Keratinocyte (primary cell): ENCODE measurements around the gene SLC4A9. TPM values are rescaled to one million over a fixed set of nuclear protein-coding genes. Genes with fewer than 3 reads are reported as not detected.

Experiments
- DNase-seq: peaks from one replicate; pipeline ENCODE4 v3.0.0-alpha.2; 2011; ENCODE audit warnings: low read depth, missing footprints, low spot score
- FAIRE-seq: peaks from 2 replicates; lab custom pipeline; 2011; peaks lifted over from hg19 to GRCh38; lab: Jason Lieb, UNC
- H2AFZ ChIP-seq: 2 replicates; pipeline ENCODE4 v1.6.0; 2012; ENCODE audit warnings: low read length, control low read depth, inconsistent platforms; ENCODE audit not compliant: control insufficient read depth
- H3K27ac ChIP-seq: 2 replicates; pipeline ENCODE4 v1.5.1; 2011; ENCODE audit warnings: low read length; ENCODE audit not compliant: control insufficient read depth, insufficient read depth
- H3K27me3 ChIP-seq: 3 replicates; pipeline ENCODE4 v1.6.0; 2011; ENCODE audit warnings: low read length; ENCODE audit not compliant: control insufficient read depth, insufficient read depth; ENCODE audit errors: extremely low read depth
- H3K36me3 ChIP-seq, 2 experiments: 2 replicates in 1 of 2; 3 replicates in 1 of 2; pipeline ENCODE4 v1.5.1; 2011; ENCODE audit warnings: low read length in 2 of 2, mild to moderate bottlenecking in 1 of 2; ENCODE audit not compliant: control insufficient read depth in 2 of 2, insufficient read depth in 2 of 2; ENCODE audit errors: extremely low read depth in 1 of 2
- H3K4me1 ChIP-seq: 3 replicates; pipeline ENCODE4 v1.5.1; 2011; ENCODE audit warnings: low read length; ENCODE audit not compliant: control insufficient read depth, insufficient read depth; ENCODE audit errors: extremely low read depth
- H3K4me2 ChIP-seq: 3 replicates; pipeline ENCODE4 v1.6.0; 2011; ENCODE audit warnings: low read depth, low read length; ENCODE audit not compliant: control insufficient read depth, insufficient read depth; ENCODE audit errors: extremely low read depth
- H3K4me3 ChIP-seq, 3 experiments: fragments of 200-600 bp in 1 of 3; sonication (generic) in 1 of 3; 2 replicates in 2 of 3; 3 replicates in 1 of 3; pipeline ENCODE4 v1.5.1; 2011 to 2016; ENCODE audit warnings: low read length in 3 of 3, mild to moderate bottlenecking in 3 of 3, control low read depth in 2 of 3, inconsistent platforms in 1 of 3, low read depth in 1 of 3, mixed read lengths in 1 of 3, mixed run types in 1 of 3, moderate library complexity in 1 of 3; ENCODE audit not compliant: control insufficient read depth in 2 of 3, insufficient read depth in 2 of 3; ENCODE audit errors: extremely low read depth in 1 of 3
- H3K79me2 ChIP-seq: 2 replicates; pipeline ENCODE4 v1.6.0; 2012; ENCODE audit warnings: low read length; ENCODE audit not compliant: control insufficient read depth, insufficient read depth
- H3K9ac ChIP-seq: 3 replicates; pipeline ENCODE4 v1.6.0; 2011; ENCODE audit warnings: low read length; ENCODE audit not compliant: control insufficient read depth, insufficient read depth; ENCODE audit errors: extremely low read depth
- H3K9me1 ChIP-seq: 3 replicates; pipeline ENCODE4 v1.6.0; 2011; ENCODE audit warnings: low read length; ENCODE audit not compliant: control insufficient read depth, insufficient read depth; ENCODE audit errors: extremely low read depth
- H3K9me3 ChIP-seq: 2 replicates; pipeline ENCODE4 v1.5.1; 2012; ENCODE audit warnings: low read depth, low read length; ENCODE audit not compliant: control insufficient read depth
- H4K20me1 ChIP-seq: 3 replicates; pipeline ENCODE4 v1.6.0; 2011; ENCODE audit warnings: low read length; ENCODE audit not compliant: control insufficient read depth, insufficient read depth; ENCODE audit errors: extremely low read depth
- CTCF ChIP-seq, 3 experiments: IDR thresholded peaks in 1 of 3; conservative IDR thresholded peaks in 1 of 3; optimal IDR thresholded peaks in 1 of 3; 2 replicates in 2 of 3; 3 replicates in 1 of 3; pipeline versions ENCODE3 to v1.5.1; 2011; ENCODE audit warnings: low read length in 3 of 3, mild to moderate bottlenecking in 3 of 3, moderate library complexity in 2 of 3, control low read depth in 1 of 3, inconsistent platforms in 1 of 3; ENCODE audit not compliant: insufficient read depth in 2 of 3; ENCODE audit errors: extremely low read depth in 1 of 3
- EZH2 ChIP-seq: IDR thresholded peaks from one replicate; pipeline ENCODE4 v1.6.1; 2012; ENCODE audit warnings: inconsistent platforms, mild to moderate bottlenecking, low read length, moderate library complexity
- dilution Hi-C: fragments of 300-500 bp; cut with MboI; formaldehyde crosslinking; loops from one replicate; pipeline ENCODE4 v1.7.0; 2020; ENCODE audit warnings: low sequenced_read_pairs; ENCODE audit not compliant: extremely low pct_ligation_motif_present
- polyA plus RNA-seq, 5 experiments: library from polyadenylated mRNA; depleted of rRNA in 3 of 5; stranded (reverse) in 3 of 5; stranded (forward) in 1 of 5; unstranded in 1 of 5; fragments of >200 nt; gene quantifications; 1 replicate in 1 of 5; 2 replicates in 3 of 5; 3 replicates in 1 of 5; pipeline versions ENCODE4 v1.2.1 to v1.2.3, GENCODE V29; 2011 to 2012; ENCODE audit warnings: missing spikeins in 2 of 5, low read depth in 1 of 5, low replicate concordance in 1 of 5

Gene SLC4A9
- polyA plus RNA-seq, 1 donor (not counting 4 experiments of a cell fraction or from before 2014, with no cell fraction given) = 0.07 TPM

- Histone ChIP-seq H3K27ac (no peak overlapping the region), H3K79me2 (no peaks in the 10 kb centered on the region), H3K4me3 (no peak overlapping the region), H3K9ac (no peak overlapping the region), H3K27me3 (no peaks in the 10 kb centered on the region), H4K20me1 (no peaks in the 10 kb centered on the region), H3K36me3 (peaks cover 28 to 38% of the 10 kb centered on the region in 2 experiments), H3K4me2 (no peak overlapping the region), H3K9me3 (no peaks in the 10 kb centered on the region), H2AFZ (no peak overlapping the region), H3K9me1 (peaks cover 2% of the 10 kb centered on the region), H3K4me1 (no peaks in the 10 kb centered on the region)
- dilution Hi-C loops = no loop called here
- no peak for TF ChIP-seq CTCF (optimal IDR thresholded peaks at IDR 0.05 in 1 of 3, IDR thresholded peaks at IDR 0.05 in 1 of 3, conservative IDR thresholded peaks at IDR 0.05 in 1 of 3; ENCODE audit: extremely low read depth in 1 of 3, insufficient read depth in 2 of 3, low read length in 3 of 3)
- TF ChIP-seq EZH2 = no peak
- FAIRE-seq (no peak), DNase-seq (no peak)
These were observed 28.4 kb upstream of the SLC4A9 start for GRCh38 chr5:140331638-140332037.

GRCh38 chr5:140336388-140336787 lies 23.6 kb upstream of the SLC4A9 start:
- peaks cover 14% of the 10 kb centered on the region for H4K20me1 ChIP-seq
- FAIRE-seq = no peak

More at GRCh38 chr5:140336388-140336787, 23.6 kb upstream of the SLC4A9 start:
- TF ChIP-seq CTCF (optimal IDR thresholded peaks at IDR 0.05 in 1 of 3, IDR thresholded peaks at IDR 0.05 in 1 of 3, conservative IDR thresholded peaks at IDR 0.05 in 1 of 3; ENCODE audit: extremely low read depth in 1 of 3, insufficient read depth in 2 of 3, low read length in 3 of 3) = no peak
- DNase-seq = no peak
- no peak overlapping the region for H3K4me2 ChIP-seq
- no peak overlapping the region for H3K27ac ChIP-seq
- H3K4me3 ChIP-seq = no peak overlapping the region
- H3K36me3 ChIP-seq = peaks cover 38 to 67% of the 10 kb centered on the region in 2 experiments
- H2AFZ ChIP-seq = no peak overlapping the region
- H3K79me2 ChIP-seq = peaks cover 19% of the 10 kb centered on the region
- H3K4me1 ChIP-seq = peaks cover 38% of the 10 kb centered on the region
- no peaks in the 10 kb centered on the region for H3K27me3 ChIP-seq
- no peaks in the 10 kb centered on the region for H3K9me3 ChIP-seq
- no peak overlapping the region for H3K9ac ChIP-seq
- dilution Hi-C loops = no loop called here
- H3K9me1 ChIP-seq = peaks cover 8% of the 10 kb centered on the region
